Liver (tissue), 3 donors: ENCODE data around the gene SLC11A2.

Experiments
- ATF3 ChIP-seq: IDR thresholded peaks from 2 replicates; pipeline ENCODE4 v1.6.1; 2016; ENCODE audit warnings: antibody characterized with exemption
- CTCF ChIP-seq: fragments of 150-350 bp; IDR thresholded peaks from 2 replicates; pipeline ENCODE4 v1.5.1; 2017; ENCODE audit warnings: improper control_type of control experiment, low read depth, low read length; ENCODE audit not compliant: missing input control
- EGR1 ChIP-seq, 2 donors: IDR thresholded peaks; 2 replicates each; pipeline ENCODE4 v1.6.1; 2016 to 2018; ENCODE audit warnings: antibody characterized with exemption in 2 of 2, low read depth in 2 of 2
- GABPA ChIP-seq, 2 donors: IDR thresholded peaks in 1 of 2; conservative IDR thresholded peaks in 1 of 2; 2 replicates each; pipeline ENCODE4 v1.6.1; 2016; ENCODE audit warnings: antibody characterized with exemption in 2 of 2, mild to moderate bottlenecking in 1 of 2, moderate library complexity in 1 of 2
- JUND ChIP-seq, 2 donors: IDR thresholded peaks; 2 replicates each; pipeline ENCODE4 v1.6.1; 2016; ENCODE audit warnings: antibody characterized with exemption in 2 of 2
- MAX ChIP-seq: IDR thresholded peaks from 2 replicates; pipeline ENCODE4 v1.6.1; 2016; ENCODE audit warnings: antibody characterized with exemption
- RAD21 ChIP-seq, 2 donors: IDR thresholded peaks; 2 replicates each; pipeline ENCODE4 v1.6.1; 2016; ENCODE audit warnings: antibody characterized with exemption in 2 of 2, mild to moderate bottlenecking in 2 of 2
- RXRA ChIP-seq, 2 donors: IDR thresholded peaks; 2 replicates each; pipeline ENCODE4 v1.6.1; 2017 to 2018; ENCODE audit warnings: antibody characterized with exemption in 2 of 2, mild to moderate bottlenecking in 1 of 2
- SP1 ChIP-seq: IDR thresholded peaks from 2 replicates; pipeline ENCODE4 v1.6.1; 2018; ENCODE audit warnings: antibody characterized with exemption, mild to moderate bottlenecking
- TAF1 ChIP-seq: conservative IDR thresholded peaks from 2 replicates; pipeline ENCODE4 v1.6.1; 2016; ENCODE audit warnings: antibody characterized with exemption, mild to moderate bottlenecking
- YY1 ChIP-seq: IDR thresholded peaks from 2 replicates; pipeline ENCODE4 v1.6.1; 2016; ENCODE audit warnings: antibody characterized with exemption, mild to moderate bottlenecking
- donor health status: healthy.
- donor health status: healthy.

GRCh38 chr12:51051787-51052186 lies 25.6 kb upstream of the SLC11A2 start:
- TF ChIP-seq CTCF (no peak), JUND (IDR thresholded peaks at IDR 0.05) (no peak), MAX (no peak), EGR1 (IDR thresholded peaks at IDR 0.05; ENCODE audit: low read depth in 2 of 2) (no peak), RXRA (IDR thresholded peaks at IDR 0.05) (no peak), TAF1 (no peak), GABPA (IDR thresholded peaks at IDR 0.05 in 1 of 2, conservative IDR thresholded peaks at IDR 0.05 in 1 of 2) (no peak), RAD21 (IDR thresholded peaks at IDR 0.05) (no peak), ATF3 (no peak), YY1 (no peak), SP1 (no peak)
